HG02798 (cell line): ENCODE data around the gene PLEKHM3.
"Not testable (repeated sequence)": the region's sequence is repeated elsewhere in the genome, so short reads cannot be mapped to it uniquely, and the experiment has no call there.

Experiments used
- ATAC-seq: cut with Tn5 transposase; IDR thresholded peaks from one replicate; pipeline ENCODE4 v1.9.1; 2021; ENCODE audit warnings: mild to moderate bottlenecking; ENCODE audit not compliant: unreplicated experiment, poor library complexity

Gene PLEKHM3

GRCh38 chr2:207811658-207812057, 213.7 kb downstream of the PLEKHM3 start:
- not testable (repeated sequence) for ATAC-seq

- ATAC-seq, result no peak
Measured at GRCh38 chr2:207810200-207810788, 215.0 kb downstream of the PLEKHM3 start.

DNA sequence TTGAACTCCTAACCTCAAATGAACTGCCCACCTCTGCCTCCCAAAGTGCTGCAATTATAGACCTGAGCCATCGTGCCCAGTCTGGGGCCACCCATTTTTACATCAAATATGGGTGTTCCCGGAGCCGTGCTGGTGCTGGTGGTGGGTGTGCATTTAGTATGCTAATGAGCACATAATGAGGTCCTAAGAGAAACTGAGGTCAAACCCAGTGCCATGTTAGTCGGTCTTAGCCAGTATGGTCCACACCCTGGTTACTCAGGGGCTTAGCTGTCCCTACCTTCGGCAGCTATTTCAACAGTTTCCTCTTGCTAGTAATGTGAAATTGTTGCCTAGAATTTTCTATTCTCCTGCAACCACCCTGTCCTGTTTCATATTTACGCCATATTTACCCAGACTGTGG, 217.2 kb downstream of the PLEKHM3 start:
- ATAC-seq, result no peak

DNA sequence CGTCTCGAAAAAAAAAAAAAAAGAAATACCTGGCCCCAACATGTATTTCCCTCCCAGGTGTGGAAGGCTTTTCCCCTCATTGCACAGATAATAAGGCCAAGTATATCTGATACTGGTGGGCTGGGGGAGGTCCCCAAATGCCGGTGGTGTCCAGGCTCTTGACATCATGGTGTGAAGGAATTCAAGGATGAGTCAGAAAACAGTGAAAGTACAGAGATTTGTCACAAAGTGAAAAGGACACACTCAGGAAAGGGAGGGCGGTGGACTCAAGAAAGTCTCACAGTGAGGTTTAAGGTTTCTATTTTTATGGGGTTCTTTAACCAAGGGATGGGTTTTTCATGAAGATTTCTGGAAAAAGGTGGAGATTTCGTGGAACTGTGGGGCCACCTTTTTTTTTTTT, 217.8 kb downstream of the PLEKHM3 start:
- peak; percentile 68 for ATAC-seq

- no peak for ATAC-seq
Measured at GRCh38 chr2:207805566-207806226, 219.6 kb downstream of the PLEKHM3 start.

DNA sequence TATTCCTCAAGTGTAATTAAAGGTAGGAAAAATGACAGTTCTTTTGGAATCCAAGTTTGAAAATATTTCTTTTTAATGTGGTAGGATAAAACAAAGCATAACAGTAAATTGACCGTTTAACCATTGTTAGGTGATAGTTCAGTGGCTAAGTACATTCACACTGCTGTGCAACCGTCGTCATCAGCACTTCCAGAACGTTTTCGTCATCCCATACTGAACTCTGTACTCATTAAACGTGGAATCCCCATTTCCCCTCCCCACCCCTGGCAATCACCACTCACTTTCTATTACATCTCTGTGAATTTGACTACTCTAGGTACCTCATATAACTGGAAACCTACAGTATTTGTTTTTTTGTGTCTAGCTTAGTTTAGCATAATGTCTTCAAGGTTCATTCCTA, 222.7 kb downstream of the PLEKHM3 start:
- ATAC-seq, result no peak

- no peak for ATAC-seq
Measured at GRCh38 chr2:207801259-207801658, 224.1 kb downstream of the PLEKHM3 start.

DNA sequence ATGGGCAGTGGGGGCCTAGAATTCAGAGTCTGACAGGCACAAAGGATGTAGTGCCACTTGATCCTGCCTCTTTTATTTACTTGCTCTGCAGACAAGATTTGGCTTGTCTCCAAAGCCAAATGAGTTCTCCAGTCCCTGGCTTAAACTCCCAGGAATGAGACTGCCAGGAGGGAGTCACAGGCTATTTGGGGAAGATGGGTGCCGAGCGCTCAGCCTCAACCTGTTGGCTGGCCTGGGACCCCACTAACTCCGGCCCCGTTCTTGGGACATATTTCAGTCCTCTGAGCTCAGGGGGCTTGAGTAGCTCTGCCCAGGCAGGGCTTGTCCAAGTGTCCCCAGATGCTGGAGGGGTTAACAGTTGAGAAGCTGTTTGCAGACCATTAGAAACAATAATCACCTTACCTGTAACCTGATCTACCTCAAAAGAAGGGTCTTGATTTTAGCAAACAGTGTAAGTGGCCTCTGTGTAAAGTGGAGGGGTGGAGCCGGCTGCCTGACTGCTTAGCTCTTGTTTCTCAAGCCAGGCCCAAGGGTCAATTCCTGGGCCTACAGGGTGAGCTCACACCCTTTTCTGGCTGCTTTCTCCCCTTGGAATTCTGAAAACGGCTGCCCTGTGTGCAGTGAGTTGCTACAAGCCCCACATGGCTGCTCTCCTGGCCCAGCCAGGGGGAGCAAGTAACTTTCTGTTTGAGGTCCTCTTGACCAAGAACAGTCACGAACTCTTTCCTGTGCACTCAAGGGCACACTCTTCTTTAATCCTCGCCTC, 228.6 kb downstream of the PLEKHM3 start:
- no peak for ATAC-seq

DNA sequence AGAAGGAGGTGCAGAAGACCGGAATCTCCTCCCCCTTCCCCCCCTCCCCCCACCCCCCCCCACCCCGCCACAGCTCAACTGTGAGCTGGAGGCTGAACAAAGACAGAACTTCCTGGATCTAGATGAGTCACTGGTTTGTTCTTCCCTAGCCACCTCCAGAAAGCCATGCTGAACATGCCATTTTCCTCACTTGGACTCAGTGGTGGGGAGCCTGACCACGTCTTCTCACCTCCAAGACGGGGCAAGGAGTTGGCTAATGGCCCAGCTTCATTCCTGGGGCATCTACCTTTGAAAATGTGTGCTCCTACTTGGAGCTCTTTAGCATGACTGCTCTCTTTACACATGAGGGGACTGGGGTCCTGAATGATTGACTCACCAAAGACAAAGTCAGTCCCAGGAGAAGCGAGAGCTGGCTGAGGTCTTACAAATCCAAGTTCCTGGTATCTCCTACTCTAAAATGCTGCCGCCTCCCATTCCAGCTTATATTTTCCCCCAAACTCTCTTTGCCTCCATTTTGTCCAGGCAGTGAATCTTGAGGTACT, 233.0 kb downstream of the PLEKHM3 start:
- no peak for ATAC-seq

DNA sequence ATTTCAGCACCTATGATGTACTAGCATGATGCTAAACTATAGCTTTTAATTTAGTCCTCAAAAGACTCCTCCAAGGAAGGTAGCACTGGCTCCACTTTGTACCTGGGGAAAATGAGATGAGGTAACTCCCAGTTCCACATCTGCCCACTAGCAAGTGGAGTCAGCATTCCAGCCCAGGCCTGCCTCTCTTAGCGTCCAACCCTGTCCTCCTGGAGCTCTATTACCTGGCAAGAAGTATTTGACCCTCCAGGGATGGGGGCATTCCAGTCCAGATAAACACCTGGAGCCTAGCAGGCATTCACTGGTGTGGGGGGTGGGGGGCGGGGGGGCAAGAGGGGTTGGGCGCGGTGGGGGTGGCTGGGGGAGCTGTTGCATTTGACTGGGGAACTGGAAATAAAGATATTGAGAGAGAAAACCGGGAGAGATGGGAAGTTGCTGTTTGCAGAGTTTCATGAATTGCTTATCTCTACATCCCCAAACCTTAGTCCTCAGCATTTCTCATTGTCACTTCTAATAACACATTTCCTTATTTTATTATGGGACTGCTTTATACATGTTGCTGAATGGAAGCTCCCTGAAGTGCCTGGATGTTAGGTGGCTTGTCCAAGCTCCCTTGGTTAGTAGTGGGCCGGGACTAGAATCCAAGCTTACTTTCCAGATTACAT, 233.6 kb downstream of the PLEKHM3 start:
- no peak for ATAC-seq

GRCh38 chr2:207790898-207791297, 234.4 kb downstream of the PLEKHM3 start:
- ATAC-seq, result no peak

GRCh38 chr2:207787800-207788199, 237.5 kb downstream of the PLEKHM3 start:
- no peak for ATAC-seq

DNA sequence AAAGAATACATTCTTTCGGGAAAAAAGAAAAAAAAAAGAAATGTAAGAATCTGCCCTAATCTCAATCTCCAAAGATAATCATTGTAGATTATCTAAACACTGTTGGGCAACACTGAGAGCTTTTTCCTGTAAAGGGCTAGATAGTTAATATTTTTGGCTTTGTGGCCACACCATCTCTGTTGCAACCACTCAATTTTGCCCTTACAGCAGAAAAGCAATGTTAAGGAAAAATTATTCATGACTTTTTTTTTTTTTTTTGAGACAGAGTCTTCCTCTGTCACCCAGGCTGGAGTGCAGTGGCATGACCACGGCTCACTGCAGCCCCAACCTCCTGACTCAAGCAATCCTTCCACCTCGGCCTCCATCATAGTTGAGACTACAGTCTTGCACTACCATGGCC, 238.3 kb downstream of the PLEKHM3 start:
- ATAC-seq, result no peak

DNA sequence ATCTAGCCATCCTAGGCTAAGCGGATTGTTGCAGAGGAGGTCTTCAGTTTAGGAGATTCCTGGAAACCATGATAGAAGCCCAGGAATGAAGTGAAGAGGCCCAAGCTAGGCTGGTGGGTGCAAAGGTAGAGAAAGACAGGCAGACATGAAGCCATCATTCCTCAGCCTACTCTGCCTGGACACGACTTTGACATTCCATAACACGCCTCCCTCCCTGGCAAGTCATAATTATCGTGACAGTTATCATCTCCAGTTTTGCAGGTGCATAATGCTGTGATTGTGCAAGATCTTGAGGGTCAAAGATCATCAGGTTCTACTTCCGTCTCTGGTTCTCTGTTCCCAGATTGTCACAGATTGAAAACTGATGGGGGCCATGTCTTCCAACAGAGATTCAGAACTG, 240.4 kb downstream of the PLEKHM3 start:
- ATAC-seq, result no peak

DNA sequence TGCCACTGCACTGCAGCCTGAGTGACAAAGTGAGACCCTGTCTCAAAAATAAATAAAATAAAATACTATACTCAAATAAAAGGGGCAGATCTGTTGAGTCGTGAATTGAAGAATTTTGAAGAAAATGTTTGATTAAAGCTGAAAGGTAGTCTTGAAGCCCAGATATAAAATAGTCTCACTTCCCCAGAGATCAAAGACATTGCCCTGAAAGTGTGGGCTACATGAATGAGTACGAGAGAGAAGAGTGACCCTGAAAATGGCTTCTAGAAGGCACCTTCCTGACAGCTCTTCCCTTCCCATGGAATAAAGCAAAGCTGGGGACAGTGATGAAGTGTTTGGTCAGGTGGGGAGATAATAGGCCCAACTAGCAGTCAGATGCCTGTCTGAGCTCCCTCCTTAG, 241.8 kb downstream of the PLEKHM3 start:
- ATAC-seq, result no peak

DNA sequence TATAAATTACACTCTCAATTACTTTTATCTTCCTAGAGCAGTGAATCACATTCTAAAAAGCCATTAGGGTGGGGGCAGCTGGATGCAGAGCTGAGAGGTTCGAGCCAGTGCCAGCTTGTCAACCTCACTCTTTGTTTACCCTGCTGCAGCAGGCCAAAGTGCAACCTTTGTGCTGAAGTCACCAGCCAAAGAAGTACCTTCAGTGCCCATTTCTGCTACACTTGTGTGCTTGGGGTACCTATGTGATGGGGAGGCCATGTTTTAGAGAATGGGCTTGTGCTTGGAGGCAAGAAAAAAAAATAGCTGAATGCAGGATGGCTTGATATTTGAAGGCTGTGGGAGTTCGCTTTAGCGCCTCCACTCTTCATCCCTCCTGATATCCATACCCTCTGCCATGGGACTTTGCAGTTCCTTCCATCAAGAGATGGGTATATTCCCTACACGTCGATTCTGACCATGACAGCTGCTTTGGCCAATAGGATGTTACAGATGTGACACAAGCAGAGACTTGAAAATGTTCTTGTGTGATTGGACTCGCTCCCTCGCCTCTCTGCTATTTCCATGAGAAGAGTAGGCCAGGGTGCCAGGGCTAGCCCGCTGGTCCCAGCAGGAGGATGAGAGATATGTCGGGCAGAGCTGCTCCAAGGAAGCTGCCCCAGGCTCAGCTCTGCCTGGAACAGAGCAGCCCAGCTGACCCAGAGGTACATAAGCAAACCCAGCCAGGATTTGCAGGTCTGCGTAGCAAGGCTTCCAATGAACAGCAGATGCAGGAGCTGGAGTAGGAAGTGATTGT, 242.9 kb downstream of the PLEKHM3 start:
- ATAC-seq, result no peak

- no peak for ATAC-seq
Measured at GRCh38 chr2:207779523-207779922, 245.8 kb downstream of the PLEKHM3 start.

- no peak for ATAC-seq
Measured at GRCh38 chr2:207778298-207778882, 246.9 kb downstream of the PLEKHM3 start.

DNA sequence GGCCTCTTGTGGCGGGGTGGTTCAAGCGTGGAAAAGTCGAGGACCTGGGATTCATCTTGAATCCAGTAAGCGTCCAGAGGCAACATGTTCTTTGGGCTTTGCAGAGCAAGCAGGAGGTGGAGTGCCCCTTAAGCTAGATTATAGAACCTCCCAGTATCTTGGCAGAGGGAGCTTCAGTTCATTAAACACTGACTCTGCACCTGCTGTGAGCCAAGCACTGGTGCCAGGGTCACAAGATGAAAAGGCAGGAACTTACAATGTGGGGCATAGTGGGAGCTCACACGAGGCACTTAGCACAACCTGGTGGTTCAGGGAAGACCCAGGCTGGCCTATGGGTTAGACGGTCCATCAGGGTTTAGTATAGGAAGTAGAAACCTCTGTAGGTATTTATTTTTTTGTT, 248.2 kb downstream of the PLEKHM3 start:
- no peak for ATAC-seq

- no peak for ATAC-seq
Measured at GRCh38 chr2:207775473-207775872, 249.9 kb downstream of the PLEKHM3 start.
